ENCODE measurements around the gene DYSF.

Gene DYSF

DNA sequence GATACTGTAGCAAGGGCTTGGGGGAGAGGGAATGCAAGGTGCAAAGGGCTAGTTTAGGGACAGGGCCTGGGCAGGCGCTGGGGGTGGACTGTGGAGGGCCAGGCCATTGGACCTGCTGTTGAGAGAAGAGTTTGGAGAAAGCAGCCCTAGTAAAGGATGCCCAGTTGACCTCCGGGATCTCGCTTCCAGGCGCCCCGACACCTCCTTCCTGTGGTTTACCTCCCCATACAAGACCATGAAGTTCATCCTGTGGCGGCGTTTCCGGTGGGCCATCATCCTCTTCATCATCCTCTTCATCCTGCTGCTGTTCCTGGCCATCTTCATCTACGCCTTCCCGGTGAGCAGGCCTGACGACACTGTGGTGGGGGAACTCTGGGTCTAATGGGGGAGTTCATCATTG is 229.0 kb downstream of the DYSF start (continued):
- no peak for TF ChIP-seq ZNF132 (tag by site-specific recombination; IDR thresholded peaks at IDR 0.05; ENCODE audit: borderline replicate concordance)
- TF ChIP-seq, protein P1, sequence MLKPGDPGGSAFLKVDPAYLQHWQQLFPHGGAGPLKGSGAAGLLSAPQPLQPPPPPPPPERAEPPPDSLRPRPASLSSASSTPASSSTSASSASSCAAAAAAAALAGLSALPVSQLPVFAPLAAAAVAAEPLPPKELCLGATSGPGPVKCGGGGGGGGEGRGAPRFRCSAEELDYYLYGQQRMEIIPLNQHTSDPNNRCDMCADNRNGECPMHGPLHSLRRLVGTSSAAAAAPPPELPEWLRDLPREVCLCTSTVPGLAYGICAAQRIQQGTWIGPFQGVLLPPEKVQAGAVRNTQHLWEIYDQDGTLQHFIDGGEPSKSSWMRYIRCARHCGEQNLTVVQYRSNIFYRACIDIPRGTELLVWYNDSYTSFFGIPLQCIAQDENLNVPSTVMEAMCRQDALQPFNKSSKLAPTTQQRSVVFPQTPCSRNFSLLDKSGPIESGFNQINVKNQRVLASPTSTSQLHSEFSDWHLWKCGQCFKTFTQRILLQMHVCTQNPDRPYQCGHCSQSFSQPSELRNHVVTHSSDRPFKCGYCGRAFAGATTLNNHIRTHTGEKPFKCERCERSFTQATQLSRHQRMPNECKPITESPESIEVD (tag by site-specific recombination; IDR thresholded peaks at IDR 0.05): no peak
- TF ChIP-seq GLIS2 (tag by site-specific recombination; IDR thresholded peaks at IDR 0.05): no peak
- TF ChIP-seq ZNF114 (tag by site-specific recombination; IDR thresholded peaks at IDR 0.05): no peak
- TF ChIP-seq YY1 (tag by site-specific recombination; IDR thresholded peaks at IDR 0.05): no peak
- no peak for TF ChIP-seq ZNF157 (tag by site-specific recombination; IDR thresholded peaks at IDR 0.05)

- H3K4me3 ChIP-seq (ENCODE audit: low read depth, low read length): no peak overlapping the region
- no peak overlapping the region for H3K27ac ChIP-seq (ENCODE audit: extremely low read depth, low read depth, low read length)
- ChIA-PET POLR2A (no interaction called here), CTCF (interaction anchor here (0.7 to 0.9 kb wide), 2 partner anchors 11 to 57 kb away, joined by 3 to 5 read pairs; no protein-coding TSS in a partner anchor)
- no peaks in the 10 kb centered on the region for H3K36me3 ChIP-seq (ENCODE audit: control insufficient read depth in 2 of 2, insufficient read depth in 1 of 2, low read length in 2 of 2)
- TF ChIP-seq ZNF416 (tag by site-specific recombination; IDR thresholded peaks at IDR 0.05): no peak
- no peak for TF ChIP-seq ZNF155 (tag by site-specific recombination; IDR thresholded peaks at IDR 0.05)
- TF ChIP-seq ZNF660 (tag by site-specific recombination; IDR thresholded peaks at IDR 0.05): no peak
- TF ChIP-seq ZNF585B (tag by site-specific recombination; IDR thresholded peaks at IDR 0.05): no peak
- TF ChIP-seq ZNF677 (tag by site-specific recombination; IDR thresholded peaks at IDR 0.05): no peak
- TF ChIP-seq, protein P2, sequence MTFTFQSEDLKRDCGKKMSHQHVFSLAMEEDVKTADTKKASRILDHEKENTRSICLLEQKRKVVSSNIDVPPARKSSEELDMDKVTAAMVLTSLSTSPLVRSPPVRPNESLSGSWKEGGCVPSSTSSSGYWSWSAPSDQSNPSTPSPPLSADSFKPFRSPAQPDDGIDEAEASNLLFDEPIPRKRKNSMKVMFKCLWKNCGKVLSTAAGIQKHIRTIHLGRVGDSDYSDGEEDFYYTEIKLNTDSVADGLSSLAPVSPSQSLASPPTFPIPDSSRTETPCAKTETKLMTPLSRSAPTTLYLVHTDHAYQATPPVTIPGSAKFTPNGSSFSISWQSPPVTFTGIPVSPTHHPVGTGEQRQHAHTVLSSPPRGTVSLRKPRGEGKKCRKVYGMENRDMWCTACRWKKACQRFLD (tag by site-specific recombination; IDR thresholded peaks at IDR 0.05): no peak
- no peak for TF ChIP-seq ZNF366 (tag by site-specific recombination; conservative IDR thresholded peaks at IDR 0.05)
- no peak for TF ChIP-seq YY1 (tag by site-specific recombination; IDR thresholded peaks at IDR 0.05)
- TF ChIP-seq, protein P3, sequence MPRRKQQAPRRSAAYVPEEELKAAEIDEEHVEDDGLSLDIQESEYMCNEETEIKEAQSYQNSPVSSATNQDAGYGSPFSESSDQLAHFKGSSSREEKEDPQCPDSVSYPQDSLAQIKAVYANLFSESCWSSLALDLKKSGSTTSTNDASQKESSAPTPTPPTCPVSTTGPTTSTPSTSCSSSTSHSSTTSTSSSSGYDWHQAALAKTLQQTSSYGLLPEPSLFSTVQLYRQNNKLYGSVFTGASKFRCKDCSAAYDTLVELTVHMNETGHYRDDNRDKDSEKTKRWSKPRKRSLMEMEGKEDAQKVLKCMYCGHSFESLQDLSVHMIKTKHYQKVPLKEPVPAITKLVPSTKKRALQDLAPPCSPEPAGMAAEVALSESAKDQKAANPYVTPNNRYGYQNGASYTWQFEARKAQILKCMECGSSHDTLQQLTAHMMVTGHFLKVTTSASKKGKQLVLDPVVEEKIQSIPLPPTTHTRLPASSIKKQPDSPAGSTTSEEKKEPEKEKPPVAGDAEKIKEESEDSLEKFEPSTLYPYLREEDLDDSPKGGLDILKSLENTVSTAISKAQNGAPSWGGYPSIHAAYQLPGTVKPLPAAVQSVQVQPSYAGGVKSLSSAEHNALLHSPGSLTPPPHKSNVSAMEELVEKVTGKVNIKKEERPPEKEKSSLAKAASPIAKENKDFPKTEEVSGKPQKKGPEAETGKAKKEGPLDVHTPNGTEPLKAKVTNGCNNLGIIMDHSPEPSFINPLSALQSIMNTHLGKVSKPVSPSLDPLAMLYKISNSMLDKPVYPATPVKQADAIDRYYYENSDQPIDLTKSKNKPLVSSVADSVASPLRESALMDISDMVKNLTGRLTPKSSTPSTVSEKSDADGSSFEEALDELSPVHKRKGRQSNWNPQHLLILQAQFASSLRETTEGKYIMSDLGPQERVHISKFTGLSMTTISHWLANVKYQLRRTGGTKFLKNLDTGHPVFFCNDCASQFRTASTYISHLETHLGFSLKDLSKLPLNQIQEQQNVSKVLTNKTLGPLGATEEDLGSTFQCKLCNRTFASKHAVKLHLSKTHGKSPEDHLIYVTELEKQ (tag by site-specific recombination; IDR thresholded peaks at IDR 0.05; ENCODE audit: borderline replicate concordance): no peak
- TF ChIP-seq ZBTB7A (tag by site-specific recombination; IDR thresholded peaks at IDR 0.05; ENCODE audit: low read depth): no peak
- TF ChIP-seq ZNF18 (tag by site-specific recombination; IDR thresholded peaks at IDR 0.05): no peak
- no peak for TF ChIP-seq HOXA7 (CRISPR knock-in tag; IDR thresholded peaks at IDR 0.05; ENCODE audit: borderline replicate concordance)
- no peak for TF ChIP-seq RBAK (tag by site-specific recombination; IDR thresholded peaks at IDR 0.05)
- no peak for TF ChIP-seq ZNF488 (tag by site-specific recombination; IDR thresholded peaks at IDR 0.05)
- no peak for TF ChIP-seq ZBTB21 (tag by site-specific recombination; IDR thresholded peaks at IDR 0.05)
- H3K9me3 ChIP-seq (ENCODE audit: control insufficient read depth, insufficient read depth, low read depth, low read length): no peaks in the 10 kb centered on the region
- peaks cover 4% of the 10 kb centered on the region for H3K4me1 ChIP-seq (ENCODE audit: control insufficient read depth, insufficient read depth, low read length)
These were observed 229.7 kb downstream of the DYSF start for GRCh38 chr2:71683070-71683469.

Data from HEK293 (cell line).